HepG2 (cell line): ENCODE measurements around the gene LTBR. TPM values are rescaled to one million over a fixed set of nuclear protein-coding genes. Genes with fewer than 3 reads are reported as not detected.

ENCODE experiments used
- ASH2L ChIP-seq: fragments of 300-600, 200-600 bp; sonication (generic); IDR thresholded peaks from 2 replicates; pipeline ENCODE4 v1.7.0; 2017; ENCODE audit warnings: low read depth, mild to moderate bottlenecking, moderate library complexity, mixed read lengths, low read length; ENCODE audit not compliant: insufficient read length
- CBFB ChIP-seq: sonication (generic); formaldehyde crosslinking; IDR thresholded peaks from 2 replicates; pipeline ENCODE4 v1.4.0; 2020; ENCODE audit warnings: missing genetic modification reagents
- GATAD1 ChIP-seq: IDR thresholded peaks from 2 replicates; pipeline ENCODE4 v1.6.1; 2016; ENCODE audit warnings: missing genetic modification reagents, missing compliant biosample characterization
- MEF2D ChIP-seq: sonication (generic); formaldehyde crosslinking; IDR thresholded peaks from 2 replicates; pipeline ENCODE4 v1.5.1; 2020; ENCODE audit warnings: mild to moderate bottlenecking, missing genetic modification reagents
- MEIS1 ChIP-seq: sonication (generic); formaldehyde crosslinking; IDR thresholded peaks from 2 replicates; pipeline ENCODE4 v1.9.0; 2021; ENCODE audit warnings: mild to moderate bottlenecking, missing genetic modification reagents, moderate library complexity, borderline replicate concordance
- MIER3 ChIP-seq: IDR thresholded peaks from 2 replicates; pipeline ENCODE4 v1.6.1; 2016; ENCODE audit warnings: missing compliant biosample characterization, borderline replicate concordance
- NFE2L1 ChIP-seq: sonication (generic); formaldehyde crosslinking; IDR thresholded peaks from 2 replicates; pipeline ENCODE4 v1.4.0; 2020; ENCODE audit warnings: missing genetic modification reagents, mild to moderate bottlenecking, borderline replicate concordance
- NPAS2 ChIP-seq: sonication (generic); formaldehyde crosslinking; IDR thresholded peaks from 2 replicates; pipeline ENCODE4 v1.8.0; 2022; ENCODE audit warnings: mild to moderate bottlenecking, missing genetic modification reagents, borderline replicate concordance
- PRDM15 ChIP-seq: sonication (generic); formaldehyde crosslinking; IDR thresholded peaks from 2 replicates; pipeline ENCODE4 v1.4.0; 2020; ENCODE audit warnings: missing genetic modification reagents
- SRSF1 ChIP-seq: fragments of 200-400 bp; formaldehyde crosslinking; optimal IDR thresholded peaks from 2 replicates; pipeline ENCODE3; 2017; ENCODE audit warnings: mild to moderate bottlenecking, low read depth, low read length, moderate library complexity
- ZBTB44 ChIP-seq: sonication (generic); formaldehyde crosslinking; IDR thresholded peaks from 2 replicates; pipeline ENCODE4 v1.4.0; 2020; ENCODE audit warnings: missing genetic modification reagents
- ZNF362 ChIP-seq: sonication (generic); formaldehyde crosslinking; IDR thresholded peaks from 2 replicates; pipeline ENCODE4 v1.4.0; 2020; ENCODE audit warnings: missing genetic modification reagents, mild to moderate bottlenecking, borderline replicate concordance
- ZNF646 ChIP-seq: sonication (generic); formaldehyde crosslinking; IDR thresholded peaks from 2 replicates; pipeline ENCODE4 v1.9.0; 2021; ENCODE audit warnings: mild to moderate bottlenecking, missing genetic modification reagents
- ZNF672 ChIP-seq: sonication (generic); formaldehyde crosslinking; IDR thresholded peaks from 2 replicates; pipeline ENCODE4 v1.8.1; 2022; ENCODE audit warnings: missing genetic modification reagents
- ZSCAN9 ChIP-seq: IDR thresholded peaks from 2 replicates; pipeline ENCODE4 v1.6.1; 2016; ENCODE audit warnings: borderline replicate concordance
- polyA plus RNA-seq, 8 experiments: library from polyadenylated mRNA; depleted of rRNA in 3 of 8; stranded (reverse) in 7 of 8; unstranded in 1 of 8; fragments of >200 nt; fragmentation: Illumina TruSeq in 4 of 8; extraction: Trizol in 4 of 8; gene quantifications; 2 replicates each; pipeline versions ENCODE4 v1.2.1 to v1.2.3, GENCODE V29; 2011 to 2016; ENCODE audit warnings: low read depth in 4 of 8, missing spikeins in 1 of 8, mixed read lengths in 1 of 8; ENCODE audit not compliant: insufficient read depth in 1 of 8
- total RNA-seq, 5 experiments: library from RNA; depleted of rRNA; stranded (reverse); fragments of >200 nt; fragmentation: Illumina TruSeq; extraction: Trizol; gene quantifications; 2 replicates each; pipeline ENCODE4 v1.2.3, GENCODE V29; 2016; ENCODE audit warnings: low read depth in 1 of 5

LTBR gene
- total and polyA plus RNA-seq, 2 of the 13 experiments (the other 11 are each of a cell fraction or from before 2014, with no cell fraction given), result 31.4 to 34.8 TPM

- TF ChIP-seq PRDM15 (CRISPR knock-in tag) (no peak), ZBTB44 (CRISPR knock-in tag) (no peak), MIER3 (peak; percentile 24; the same call in 1 of the 2 replicates), ZNF672 (CRISPR knock-in tag) (no peak), SRSF1 (no peak), ASH2L (peak; percentile 45), MEF2D (CRISPR knock-in tag) (no peak; the same call in 1 of the 2 replicates), NFE2L1 (CRISPR knock-in tag) (no peak), CBFB (CRISPR knock-in tag) (no peak), MEIS1 (CRISPR knock-in tag) (peak; percentile 69; the same call in 1 of the 2 replicates), ZNF362 (no peak), ZNF646 (CRISPR knock-in tag) (no peak), GATAD1 (CRISPR knock-in tag) (0 out of 2 replicates have a peak, but pooled peaks have one; percentile 18), ZSCAN9 (CRISPR knock-in tag) (peak; percentile 31; the same call in 1 of the 2 replicates), NPAS2 (CRISPR knock-in tag) (no peak)
These were observed 12.8 kb upstream of the LTBR start (continued) for GRCh38 chr12:6370994-6371754.
